ENCODE data around the gene TCL1B.

The TCL1B gene

DNA sequence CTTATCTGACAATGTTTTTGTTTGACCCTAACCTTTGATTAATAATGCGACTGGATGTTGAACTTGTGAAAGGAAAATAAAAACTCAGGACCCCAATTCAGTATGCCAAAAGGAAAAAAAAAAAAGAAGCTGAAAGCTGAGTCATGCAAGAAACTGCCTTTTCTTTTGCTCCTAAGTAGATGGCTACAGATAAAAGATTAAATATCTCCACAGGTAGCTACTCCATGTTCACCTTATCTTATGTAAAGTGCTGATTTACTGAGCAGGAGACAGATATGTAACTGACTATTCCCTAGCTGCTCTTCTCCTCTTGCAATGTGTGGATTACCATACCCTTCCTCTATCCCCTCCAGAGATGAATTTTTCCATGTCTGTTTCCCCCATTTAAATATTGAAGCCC lies 30.8 kb upstream of the TCL1B start:
- no peaks in the 10 kb centered on the region for H3K36me3 ChIP-seq (ENCODE audit: control insufficient read depth in 1 of 2, insufficient read depth in 2 of 2, low read length in 2 of 2)
- H2BK5ac ChIP-seq (ENCODE audit: low read depth, low read length, poor library complexity), result no peak overlapping the region
- H3K4me2 ChIP-seq (ENCODE audit: low read length), result no peak overlapping the region
- H3K4ac ChIP-seq (ENCODE audit: low read depth, low read length), result no peak overlapping the region
- no peak overlapping the region for H3K27ac ChIP-seq (ENCODE audit: low read depth, low read length)
- H2BK12ac ChIP-seq (ENCODE audit: low read length), result no peak overlapping the region
- no peak overlapping the region for H3K4me3 ChIP-seq (ENCODE audit: low read depth, low read length)
- H4K91ac ChIP-seq (ENCODE audit: low read depth, low read length), result no peak overlapping the region
- peaks cover 4% of the 10 kb centered on the region for H3K79me2 ChIP-seq (ENCODE audit: control insufficient read depth, insufficient read depth, low read length, poor library complexity)
- H3K9me3 ChIP-seq (ENCODE audit: insufficient read depth, low read depth, low read length), result no peaks in the 10 kb centered on the region
- no peak overlapping the region for H2BK120ac ChIP-seq (ENCODE audit: insufficient read depth, low read length, poor library complexity)
- DNase-seq, result peak in 1 of 2 donors; percentile 51
- no peak overlapping the region for H3K23ac ChIP-seq (ENCODE audit: low read length)
- no peak overlapping the region for H4K12ac ChIP-seq (ENCODE audit: low read depth, low read length)
- peaks cover 23 to 27% of the 10 kb centered on the region in 2 experiments for H3K4me1 ChIP-seq (ENCODE audit: control insufficient read depth in 1 of 2, insufficient read depth in 2 of 2, low read length in 2 of 2)
- H3K9ac ChIP-seq (ENCODE audit: low read length), result no peak overlapping the region
- no peaks in the 10 kb centered on the region for H3K27me3 ChIP-seq (ENCODE audit: insufficient read depth, low read length)
- H4K8ac ChIP-seq (ENCODE audit: low read depth, low read length), result no peak overlapping the region
- H3K14ac ChIP-seq (ENCODE audit: low read length), result no peak overlapping the region
- H2AK5ac ChIP-seq (ENCODE audit: low read length), result no peak overlapping the region
- peaks cover 32% of the 10 kb centered on the region for H3K79me1 ChIP-seq (ENCODE audit: low read length)
- WGBS (ENCODE audit: extremely low coverage, insufficient coverage, insufficient read length), result no CpG with 5 or more reads among the region's 1 CpG
- H3K18ac ChIP-seq (ENCODE audit: low read length), result no peak overlapping the region
- no peak overlapping the region for H2AFZ ChIP-seq (ENCODE audit: insufficient read depth, low read length, poor library complexity)

DNA sequence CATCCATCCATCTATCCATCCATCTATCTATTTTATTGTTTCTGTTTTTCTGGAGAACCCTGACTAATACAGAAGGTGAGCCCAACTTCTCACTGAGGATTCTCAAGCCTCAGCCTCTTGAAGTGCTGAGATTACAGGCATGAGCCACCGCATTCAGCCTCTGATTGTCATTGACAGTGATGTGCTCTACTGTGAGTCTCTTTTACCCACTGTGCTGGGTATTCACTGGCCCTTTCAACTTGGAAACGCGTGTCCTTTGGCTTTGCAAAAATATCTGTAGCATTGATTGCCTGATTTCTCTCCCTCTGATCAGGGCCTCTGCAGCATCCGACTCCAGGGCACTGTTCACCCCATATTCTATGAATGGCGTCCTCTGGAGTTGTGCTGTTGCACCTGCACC lies 29.6 kb upstream of the TCL1B start:
- WGBS (ENCODE audit: extremely low coverage, insufficient coverage, insufficient read length), result no CpG with 5 or more reads among the region's 5 CpGs
- no peak overlapping the region for H2AK5ac ChIP-seq (ENCODE audit: low read length)
- H3K4ac ChIP-seq (ENCODE audit: low read depth, low read length), result no peak overlapping the region
- no peak for DNase-seq
- H3K14ac ChIP-seq (ENCODE audit: low read length), result no peak overlapping the region
- H3K4me2 ChIP-seq (ENCODE audit: low read length), result no peak overlapping the region
- H3K79me2 ChIP-seq (ENCODE audit: control insufficient read depth, insufficient read depth, low read length, poor library complexity), result peaks cover 4% of the 10 kb centered on the region
- no peak overlapping the region for H3K23ac ChIP-seq (ENCODE audit: low read length)
- H2BK12ac ChIP-seq (ENCODE audit: low read length), result peak overlapping the region; percentile 81
- H3K4me1 ChIP-seq (ENCODE audit: control insufficient read depth in 1 of 2, insufficient read depth in 2 of 2, low read length in 2 of 2), result peaks cover 18 to 27% of the 10 kb centered on the region in 2 experiments
- no peak overlapping the region for H2AFZ ChIP-seq (ENCODE audit: insufficient read depth, low read length, poor library complexity)
- H3K9me3 ChIP-seq (ENCODE audit: insufficient read depth, low read depth, low read length), result no peaks in the 10 kb centered on the region
- H3K79me1 ChIP-seq (ENCODE audit: low read length), result peaks cover 32% of the 10 kb centered on the region
- H4K12ac ChIP-seq (ENCODE audit: low read depth, low read length), result no peak overlapping the region
- no peaks in the 10 kb centered on the region for H3K27me3 ChIP-seq (ENCODE audit: insufficient read depth, low read length)
- H4K91ac ChIP-seq (ENCODE audit: low read depth, low read length), result peak overlapping the region; percentile 32
- H3K18ac ChIP-seq (ENCODE audit: low read length), result no peak overlapping the region
- H4K8ac ChIP-seq (ENCODE audit: low read depth, low read length), result no peak overlapping the region
- H3K9ac ChIP-seq (ENCODE audit: low read length), result no peak overlapping the region
- H3K4me3 ChIP-seq (ENCODE audit: low read depth, low read length), result no peak overlapping the region
- no peak overlapping the region for H2BK5ac ChIP-seq (ENCODE audit: low read depth, low read length, poor library complexity)
- H3K36me3 ChIP-seq (ENCODE audit: control insufficient read depth in 1 of 2, insufficient read depth in 2 of 2, low read length in 2 of 2), result no peaks in the 10 kb centered on the region
- no peak overlapping the region for H2BK120ac ChIP-seq (ENCODE audit: insufficient read depth, low read length, poor library complexity)
- no peak overlapping the region for H3K27ac ChIP-seq (ENCODE audit: low read depth, low read length)

DNA sequence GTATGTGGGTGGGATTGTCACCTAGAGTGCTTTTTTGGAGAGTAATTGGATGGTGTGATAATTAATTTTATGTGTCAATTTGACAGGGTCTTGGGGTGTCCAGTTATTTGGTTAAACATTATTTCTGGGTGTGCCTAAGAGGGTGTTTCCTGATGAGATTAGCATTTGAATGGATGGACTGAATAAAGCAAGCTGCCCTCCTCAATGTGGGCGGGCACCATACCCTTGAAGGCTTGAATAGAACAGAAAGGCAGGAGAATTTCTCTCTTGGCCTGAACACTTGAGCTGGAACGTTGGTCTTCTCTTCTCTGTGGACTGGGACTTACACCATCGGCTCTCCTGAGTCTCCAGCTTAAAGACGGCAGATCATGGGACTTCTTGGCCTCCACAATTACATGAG lies 28.8 kb upstream of the TCL1B start:
- peaks cover 29% of the 10 kb centered on the region for H3K79me1 ChIP-seq (ENCODE audit: low read length)
- H2AFZ ChIP-seq (ENCODE audit: insufficient read depth, low read length, poor library complexity), result no peak overlapping the region
- no peak overlapping the region for H4K8ac ChIP-seq (ENCODE audit: low read depth, low read length)
- H3K9me3 ChIP-seq (ENCODE audit: insufficient read depth, low read depth, low read length), result no peaks in the 10 kb centered on the region
- no peaks in the 10 kb centered on the region for H3K36me3 ChIP-seq (ENCODE audit: control insufficient read depth in 1 of 2, insufficient read depth in 2 of 2, low read length in 2 of 2)
- no peaks in the 10 kb centered on the region for H3K27me3 ChIP-seq (ENCODE audit: insufficient read depth, low read length)
- no peak overlapping the region for H3K14ac ChIP-seq (ENCODE audit: low read length)
- peak overlapping the region; percentile 48 for H4K91ac ChIP-seq (ENCODE audit: low read depth, low read length)
- no peak overlapping the region for H2BK5ac ChIP-seq (ENCODE audit: low read depth, low read length, poor library complexity)
- H2BK12ac ChIP-seq (ENCODE audit: low read length), result no peak overlapping the region
- no peak overlapping the region for H3K9ac ChIP-seq (ENCODE audit: low read length)
- DNase-seq, result no peak
- H3K27ac ChIP-seq (ENCODE audit: low read depth, low read length), result no peak overlapping the region
- H2AK5ac ChIP-seq (ENCODE audit: low read length), result no peak overlapping the region
- no peak overlapping the region for H3K18ac ChIP-seq (ENCODE audit: low read length)
- no peak overlapping the region for H4K12ac ChIP-seq (ENCODE audit: low read depth, low read length)
- no peak overlapping the region for H3K4me3 ChIP-seq (ENCODE audit: low read depth, low read length)
- H3K79me2 ChIP-seq (ENCODE audit: control insufficient read depth, insufficient read depth, low read length, poor library complexity), result peaks cover 4% of the 10 kb centered on the region
- no CpG with 5 or more reads among the region's 4 CpGs for WGBS (ENCODE audit: extremely low coverage, insufficient coverage, insufficient read length)
- H3K23ac ChIP-seq (ENCODE audit: low read length), result no peak overlapping the region
- H2BK120ac ChIP-seq (ENCODE audit: insufficient read depth, low read length, poor library complexity), result no peak overlapping the region
- H3K4ac ChIP-seq (ENCODE audit: low read depth, low read length), result no peak overlapping the region
- H3K4me2 ChIP-seq (ENCODE audit: low read length), result no peak overlapping the region
- H3K4me1 ChIP-seq (ENCODE audit: control insufficient read depth in 1 of 2, insufficient read depth in 2 of 2, low read length in 2 of 2), result peaks cover 18 to 26% of the 10 kb centered on the region in 2 experiments

DNA sequence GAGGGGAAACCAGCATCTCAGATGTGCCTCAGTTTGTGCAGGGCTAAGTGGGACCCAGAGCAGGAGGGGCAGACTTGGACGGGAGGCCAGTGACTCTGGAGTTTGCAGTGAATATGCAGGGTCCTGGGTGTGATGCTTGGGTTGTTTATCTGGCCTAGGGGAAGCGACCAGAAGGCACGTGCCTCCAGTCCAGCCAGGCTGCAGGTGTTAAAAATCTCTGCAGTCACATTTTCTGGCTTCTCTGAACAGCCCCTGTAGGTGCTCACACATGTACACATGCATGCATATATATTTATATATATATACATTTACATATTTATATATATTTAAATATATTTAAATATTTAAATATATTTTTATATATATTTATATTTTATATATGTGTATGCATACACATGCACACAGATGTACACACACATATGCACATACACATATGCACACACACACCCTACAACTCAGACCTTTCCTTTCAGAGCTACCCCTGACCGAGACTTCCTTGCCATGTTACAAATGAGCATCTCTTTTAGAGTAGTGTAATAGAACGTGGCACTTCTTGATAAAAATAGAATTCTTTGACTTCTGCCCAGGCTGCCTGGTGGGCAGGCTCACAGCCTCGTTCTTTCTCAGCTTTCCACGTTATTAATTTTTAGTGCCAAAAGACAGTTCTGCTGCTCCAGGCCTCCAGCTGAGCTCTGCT lies 26.8 kb upstream of the TCL1B start:
- H2BK12ac ChIP-seq (ENCODE audit: low read length), result peak overlapping the region; percentile 85
- H3K79me1 ChIP-seq (ENCODE audit: low read length), result peaks cover 27% of the 10 kb centered on the region
- H3K27ac ChIP-seq (ENCODE audit: low read depth, low read length), result peak overlapping the region; percentile 85
- H3K4me1 ChIP-seq (ENCODE audit: control insufficient read depth in 1 of 2, insufficient read depth in 2 of 2, low read length in 2 of 2), result peaks cover 19 to 25% of the 10 kb centered on the region in 2 experiments
- H3K23ac ChIP-seq (ENCODE audit: low read length), result no peak overlapping the region
- H4K12ac ChIP-seq (ENCODE audit: low read depth, low read length), result no peak overlapping the region
- peak overlapping the region; percentile 81 for H4K8ac ChIP-seq (ENCODE audit: low read depth, low read length)
- H2AK5ac ChIP-seq (ENCODE audit: low read length), result peak overlapping the region; percentile 79
- no peak overlapping the region for H3K9ac ChIP-seq (ENCODE audit: low read length)
- no peak for DNase-seq
- peak overlapping the region; percentile 37 for H2AFZ ChIP-seq (ENCODE audit: insufficient read depth, low read length, poor library complexity)
- peaks cover 6% of the 10 kb centered on the region for H3K79me2 ChIP-seq (ENCODE audit: control insufficient read depth, insufficient read depth, low read length, poor library complexity)
- H3K4me3 ChIP-seq (ENCODE audit: low read depth, low read length), result no peak overlapping the region
- H2BK5ac ChIP-seq (ENCODE audit: low read depth, low read length, poor library complexity), result peak overlapping the region; percentile 87
- H2BK120ac ChIP-seq (ENCODE audit: insufficient read depth, low read length, poor library complexity), result peak overlapping the region; percentile 90
- H3K14ac ChIP-seq (ENCODE audit: low read length), result peak overlapping the region; percentile 78
- peak overlapping the region; percentile 49 for H3K4ac ChIP-seq (ENCODE audit: low read depth, low read length)
- no peaks in the 10 kb centered on the region for H3K27me3 ChIP-seq (ENCODE audit: insufficient read depth, low read length)
- H4K91ac ChIP-seq (ENCODE audit: low read depth, low read length), result peak overlapping the region; percentile 88
- H3K9me3 ChIP-seq (ENCODE audit: insufficient read depth, low read depth, low read length), result no peaks in the 10 kb centered on the region
- WGBS (ENCODE audit: extremely low coverage, insufficient coverage, insufficient read length), result no CpG with 5 or more reads among the region's 7 CpGs
- no peak overlapping the region for H3K4me2 ChIP-seq (ENCODE audit: low read length)
- no peaks in the 10 kb centered on the region for H3K36me3 ChIP-seq (ENCODE audit: control insufficient read depth in 1 of 2, insufficient read depth in 2 of 2, low read length in 2 of 2)
- H3K18ac ChIP-seq (ENCODE audit: low read length), result peak overlapping the region; percentile 44
